Natural killer cell (primary cell): ENCODE measurements around the gene PRKAR1B. TPM values are rescaled to one million over a fixed set of nuclear protein-coding genes. Genes with fewer than 3 reads are reported as not detected.

Source experiments
- ATAC-seq, 3 donors: fragments of 150-1000 bp in 2 of 3; fragments of 200-7000 bp in 1 of 3; cut with Tn5 transposase; 1 replicate in 1 of 3; 2 replicates in 2 of 3; pipeline ENCODE4 v1.10.0; 2021; ENCODE audit warnings: mild to moderate bottlenecking in 2 of 3, moderate library complexity in 2 of 3
- DNase-seq, 2 donors: peaks; one replicate each; pipeline versions ENCODE4 v3.0.0 to v3.0.0-alpha.2; 2013 to 2021; ENCODE audit warnings: mixed read lengths in 1 of 2
- H3K27ac ChIP-seq: one replicate; pipeline ENCODE4 v1.5.1; 2013; ENCODE audit warnings: mild to moderate bottlenecking, low read length
- H3K27me3 ChIP-seq: one replicate; pipeline ENCODE4 v1.6.1; 2013; ENCODE audit warnings: low read length; ENCODE audit not compliant: control insufficient read depth, insufficient read depth
- H3K36me3 ChIP-seq: one replicate; pipeline ENCODE4 v1.6.1; 2013; ENCODE audit warnings: low read length; ENCODE audit not compliant: control insufficient read depth, insufficient read depth
- H3K4me1 ChIP-seq: one replicate; pipeline ENCODE4 v1.6.1; 2013; ENCODE audit warnings: low read length; ENCODE audit not compliant: control insufficient read depth, insufficient read depth
- H3K4me3 ChIP-seq: one replicate; pipeline ENCODE4 v1.5.1; 2013; ENCODE audit warnings: low read length
- H3K9me3 ChIP-seq: one replicate; pipeline ENCODE4 v1.6.1; 2013; ENCODE audit warnings: low read length; ENCODE audit not compliant: control insufficient read depth, insufficient read depth
- H3K27ac Mint-ChIP-seq, 2 donors: one replicate each; pipeline ENCODE4 v1.8.0; 2022; ENCODE audit warnings: mild to moderate bottlenecking in 2 of 2, mixed read lengths in 2 of 2, moderate library complexity in 1 of 2
- H3K27me3 Mint-ChIP-seq, 2 donors: one replicate each; pipeline ENCODE4 v1.8.0; 2022; ENCODE audit warnings: low read depth in 2 of 2, mixed read lengths in 2 of 2
- H3K36me3 Mint-ChIP-seq: one replicate; pipeline ENCODE4 v1.8.0; 2022; ENCODE audit warnings: mixed read lengths
- H3K4me1 Mint-ChIP-seq, 2 donors: one replicate each; pipeline ENCODE4 v1.8.0; 2022; ENCODE audit warnings: mixed read lengths in 2 of 2
- H3K4me3 Mint-ChIP-seq: one replicate; pipeline ENCODE4 v1.8.0; 2022; ENCODE audit warnings: mild to moderate bottlenecking, moderate library complexity, mixed read lengths
- H3K9me3 Mint-ChIP-seq, 2 donors: one replicate each; pipeline ENCODE4 v1.8.0; 2022; ENCODE audit warnings: mixed read lengths in 2 of 2
- CTCF ChIP-seq: fragments of 200-600 bp; IDR thresholded peaks from one replicate; pipeline ENCODE4 v1.8.0; 2022; ENCODE audit warnings: antibody characterized with exemption
- WGBS: methylation state at CpG from one replicate; pipeline ENCODE4 v1.1.7; 2013; ENCODE audit warnings: missing lambda C conversion rate; ENCODE audit not compliant: insufficient coverage; 5-methylcytosine and 5-hydroxymethylcytosine counted together
- intact Hi-C: fragments of 100-400 bp; cut with micrococcal nuclease; formaldehyde crosslinking; loops from one replicate; pipeline ENCODE4 v1.14.2; 2022
- total RNA-seq, 4 donors: library from RNA; stranded (reverse); fragments of 120-200 nt in 1 of 4; gene quantifications; one replicate each; pipeline versions ENCODE4 v1.2.3 to v1.2.4, GENCODE V29; 2013 to 2022

The PRKAR1B gene
- total RNA-seq, 3 donors from 2014 or later (not counting 1 experiment from before 2014, with no cell fraction given), result 2.4 to 3.8 (median 3.0) TPM

DNA sequence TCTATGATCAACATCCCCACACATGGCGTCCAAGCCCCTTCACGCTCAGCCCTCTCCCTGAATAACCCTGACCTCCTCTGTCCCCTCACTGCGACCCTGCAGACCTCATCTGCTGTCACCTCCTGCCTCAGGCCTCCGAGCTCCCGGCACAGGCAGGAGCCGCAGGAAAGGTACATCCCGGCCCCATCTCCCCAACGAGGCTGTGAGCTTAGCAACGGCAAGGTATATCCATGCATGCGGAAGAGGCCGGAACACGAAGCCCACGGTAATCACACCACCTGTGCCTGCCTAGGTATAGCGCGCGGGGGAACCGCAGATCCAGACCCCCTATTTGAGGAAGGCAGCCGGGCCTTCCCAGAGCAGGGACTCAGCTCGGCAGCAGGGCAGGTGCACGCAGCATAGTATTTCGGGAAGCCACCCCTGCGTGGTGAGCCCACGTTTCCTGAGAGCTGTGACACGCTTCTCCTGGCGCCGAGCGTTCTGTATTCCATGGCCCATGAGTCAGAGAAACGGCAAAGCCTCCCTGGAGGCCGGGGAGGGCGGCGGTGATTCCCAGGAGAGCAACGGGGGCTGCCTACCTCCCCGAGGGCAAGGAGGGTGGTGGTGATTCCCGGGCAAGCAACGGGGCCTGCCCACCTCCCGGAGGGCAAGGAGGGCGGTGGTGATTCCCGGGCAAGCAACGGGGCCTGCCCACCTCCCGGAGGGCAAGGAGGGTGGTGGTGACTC is 50.7 kb downstream of the PRKAR1B start:
- TF ChIP-seq CTCF, result no peak
- Histone ChIP-seq H3K4me1 (no peaks in the 10 kb centered on the region), H3K27me3 (no peaks in the 10 kb centered on the region), H3K36me3 (no peaks in the 10 kb centered on the region), H3K27ac (no peak overlapping the region), H3K9me3 (peaks cover 4% of the 10 kb centered on the region), H3K4me3 (no peak overlapping the region)
- peaks cover 0 to 2% of the 10 kb centered on the region in 2 donors for H3K9me3 Mint-ChIP-seq
- ATAC-seq, result no peak
- H3K36me3 Mint-ChIP-seq, result no peaks in the 10 kb centered on the region
- peaks cover 0 to 7% of the 10 kb centered on the region in 2 donors for H3K4me1 Mint-ChIP-seq
- WGBS, result 96% methylated on average over 35 of the region's 40 CpGs
- no peak for DNase-seq
- intact Hi-C loops, result no loop called here
- no peaks in the 10 kb centered on the region for H3K27me3 Mint-ChIP-seq
- H3K27ac Mint-ChIP-seq, result no peak overlapping the region
- H3K4me3 Mint-ChIP-seq, result no peak overlapping the region

GRCh38 chr7:674454-675410 is 52.3 kb downstream of the PRKAR1B start:
- Histone ChIP-seq H3K27me3 (no peaks in the 10 kb centered on the region), H3K27ac (no peak overlapping the region), H3K36me3 (no peaks in the 10 kb centered on the region), H3K9me3 (peaks cover 4% of the 10 kb centered on the region), H3K4me3 (no peak overlapping the region), H3K4me1 (no peaks in the 10 kb centered on the region)
- WGBS, result 96% methylated on average over 13 of the region's 16 CpGs
- peaks cover 0 to 7% of the 10 kb centered on the region in 2 donors for H3K4me1 Mint-ChIP-seq
- intact Hi-C loops, result no loop called here
- no peak overlapping the region for H3K4me3 Mint-ChIP-seq
- no peak for ATAC-seq
- no peaks in the 10 kb centered on the region for H3K36me3 Mint-ChIP-seq
- no peak overlapping the region for H3K27ac Mint-ChIP-seq
- H3K27me3 Mint-ChIP-seq, result no peaks in the 10 kb centered on the region
- TF ChIP-seq CTCF, result no peak
- no peak for DNase-seq
- H3K9me3 Mint-ChIP-seq, result peaks cover 0 to 2% of the 10 kb centered on the region in 2 donors

- intact Hi-C loops, result no loop called here
These were observed 53.2 kb downstream of the PRKAR1B start for GRCh38 chr7:673681-674453.

More at GRCh38 chr7:673681-674453, 53.2 kb downstream of the PRKAR1B start:
- peaks cover 0 to 8% of the 10 kb centered on the region in 2 donors for H3K4me1 Mint-ChIP-seq
- H3K27ac Mint-ChIP-seq, result no peak overlapping the region
- DNase-seq (peak in 1 of 2 donors; percentile 22), ATAC-seq (no peak)
- no peak overlapping the region for H3K4me3 ChIP-seq
- no peak overlapping the region for H3K27ac ChIP-seq
- no peaks in the 10 kb centered on the region for H3K27me3 ChIP-seq
- no peaks in the 10 kb centered on the region for H3K27me3 Mint-ChIP-seq
- 98% methylated on average over 13 of the region's 13 CpGs for WGBS
- TF ChIP-seq CTCF, result no peak
- no peak overlapping the region for H3K4me3 Mint-ChIP-seq
- no peaks in the 10 kb centered on the region for H3K4me1 ChIP-seq
- peaks cover 1 to 4% of the 10 kb centered on the region in 2 donors for H3K9me3 Mint-ChIP-seq
- peaks cover 4% of the 10 kb centered on the region for H3K9me3 ChIP-seq
- peaks cover 2% of the 10 kb centered on the region for H3K36me3 Mint-ChIP-seq
- no peaks in the 10 kb centered on the region for H3K36me3 ChIP-seq
